Activated naive CD8-positive, alpha-beta T cell treated with anti-CD3 and anti-CD28 coated beads, Interleukin-2, amount 10 ng/mL, durations not matched to agents 7 days and 5 days (primary cell): ENCODE measurements around the gene TOR1A. TPM values are rescaled to one million over a fixed set of nuclear protein-coding genes. Genes with fewer than 3 reads are reported as not detected.

Source experiments
- ATAC-seq: fragments of 150-1000 bp; cut with Tn5 transposase; one replicate; pipeline ENCODE4 v1.10.0; 2021; ENCODE audit warnings: low read depth, moderate library complexity
- POLR2A ChIA-PET: fragments of 350-600 bp; sonication (Branson Sonifier 250); formaldehyde crosslinking; loops from one replicate; lab custom pipeline; 2021; ENCODE audit warnings: antibody characterized with exemption; lab: Charles Lee
- DNase-seq: peaks from one replicate; pipeline ENCODE4 v3.0.0; 2021
- H3K27ac Mint-ChIP-seq: one replicate; pipeline ENCODE4 v1.8.0; 2022; ENCODE audit warnings: mild to moderate bottlenecking, mixed read lengths
- H3K27me3 Mint-ChIP-seq: one replicate; pipeline ENCODE4 v1.8.0; 2022; ENCODE audit warnings: mild to moderate bottlenecking, moderate library complexity, mixed read lengths
- H3K36me3 Mint-ChIP-seq: one replicate; pipeline ENCODE4 v1.8.0; 2021; ENCODE audit warnings: mild to moderate bottlenecking, mixed read lengths
- H3K4me1 Mint-ChIP-seq: one replicate; pipeline ENCODE4 v1.8.0; 2021; ENCODE audit warnings: mixed read lengths
- H3K4me3 Mint-ChIP-seq: one replicate; pipeline ENCODE4 v1.8.0; 2022; ENCODE audit warnings: mild to moderate bottlenecking, moderate library complexity, mixed read lengths
- H3K9me3 Mint-ChIP-seq: one replicate; pipeline ENCODE4 v1.8.0; 2021; ENCODE audit warnings: mixed read lengths
- total RNA-seq, 2 experiments: library from RNA; stranded (reverse); gene quantifications; one replicate each; pipeline ENCODE4 v1.2.3, GENCODE V29; 2021

The TOR1A gene
- total RNA-seq, 2 experiments from 2014 or later, result 46.6 to 47.2 TPM

DNA sequence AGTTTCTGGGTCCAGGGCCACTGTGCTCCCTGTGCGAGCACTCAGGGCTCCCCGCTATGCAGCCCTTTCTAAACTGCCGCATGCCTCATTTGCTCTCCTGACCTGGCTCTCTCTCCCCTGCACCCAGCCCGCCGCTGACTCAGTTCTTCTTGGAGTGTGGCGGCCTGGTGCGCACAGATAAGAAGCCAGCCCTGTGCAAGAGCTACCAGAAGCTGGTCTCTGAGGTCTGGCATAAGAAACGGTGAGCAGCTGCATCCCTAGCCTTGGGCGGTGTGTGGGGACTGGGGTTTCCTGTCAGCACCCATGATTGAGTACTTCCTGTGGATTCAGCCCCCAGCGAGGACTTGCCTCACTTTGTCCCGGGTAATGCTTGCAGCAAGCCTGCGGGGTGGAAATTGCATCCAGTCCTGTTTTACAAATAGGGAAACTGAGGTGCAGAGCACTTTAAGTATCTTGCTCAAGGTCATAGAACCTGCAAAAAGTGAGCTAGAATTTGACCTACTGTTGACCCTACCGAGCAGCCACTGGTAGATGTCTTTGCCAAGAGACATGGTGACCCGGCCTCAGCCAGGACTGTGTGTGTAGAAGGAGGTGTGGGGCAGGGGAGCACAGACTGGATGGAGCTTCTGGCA, 39.2 kb upstream of the TOR1A start:
- Mint-ChIP-seq H3K27ac (peak overlapping the region; percentile 89), H3K27me3 (no peaks in the 10 kb centered on the region), H3K9me3 (no peaks in the 10 kb centered on the region), H3K4me3 (peak overlapping the region; percentile 73), H3K36me3 (peaks cover 49% of the 10 kb centered on the region), H3K4me1 (peaks cover 61% of the 10 kb centered on the region)
- POLR2A ChIA-PET, result interaction anchor here (0.7 to 12.4 kb wide), 7 partner anchors 9 to 180 kb away, joined by 3 to 173 read pairs (median 4); partner anchors contain the start of genes C9orf78, FNBP1 and USP20
- DNase-seq (peak; percentile 85), ATAC-seq (peak; percentile 89)

- ATAC-seq, result no peak
- Mint-ChIP-seq H3K27ac (no peak overlapping the region), H3K4me1 (peaks cover 57% of the 10 kb centered on the region), H3K27me3 (no peaks in the 10 kb centered on the region), H3K36me3 (peaks cover 52% of the 10 kb centered on the region), H3K4me3 (peak overlapping the region; percentile 48), H3K9me3 (no peaks in the 10 kb centered on the region)
- no peak for DNase-seq
- POLR2A ChIA-PET, result interaction anchor here (0.6 to 12.4 kb wide), 5 partner anchors 10 to 161 kb away, joined by 3 to 173 read pairs (median 4); no protein-coding TSS in a partner anchor
Measured at GRCh38 chr9:129861447-129861827, 37.5 kb upstream of the TOR1A start.

- Mint-ChIP-seq H3K36me3 (peaks cover 54% of the 10 kb centered on the region), H3K4me3 (peak overlapping the region; percentile 39), H3K4me1 (peaks cover 56% of the 10 kb centered on the region), H3K27me3 (no peaks in the 10 kb centered on the region), H3K27ac (peak overlapping the region; percentile 84), H3K9me3 (no peaks in the 10 kb centered on the region)
- POLR2A ChIA-PET, result interaction anchor here (0.7 to 12.4 kb wide), 5 partner anchors 10 to 27 kb away, joined by 3 to 173 read pairs (median 4); no protein-coding TSS in a partner anchor
- ATAC-seq (no peak), DNase-seq (no peak)
Measured at GRCh38 chr9:129860653-129861446, 36.9 kb upstream of the TOR1A start.

DNA sequence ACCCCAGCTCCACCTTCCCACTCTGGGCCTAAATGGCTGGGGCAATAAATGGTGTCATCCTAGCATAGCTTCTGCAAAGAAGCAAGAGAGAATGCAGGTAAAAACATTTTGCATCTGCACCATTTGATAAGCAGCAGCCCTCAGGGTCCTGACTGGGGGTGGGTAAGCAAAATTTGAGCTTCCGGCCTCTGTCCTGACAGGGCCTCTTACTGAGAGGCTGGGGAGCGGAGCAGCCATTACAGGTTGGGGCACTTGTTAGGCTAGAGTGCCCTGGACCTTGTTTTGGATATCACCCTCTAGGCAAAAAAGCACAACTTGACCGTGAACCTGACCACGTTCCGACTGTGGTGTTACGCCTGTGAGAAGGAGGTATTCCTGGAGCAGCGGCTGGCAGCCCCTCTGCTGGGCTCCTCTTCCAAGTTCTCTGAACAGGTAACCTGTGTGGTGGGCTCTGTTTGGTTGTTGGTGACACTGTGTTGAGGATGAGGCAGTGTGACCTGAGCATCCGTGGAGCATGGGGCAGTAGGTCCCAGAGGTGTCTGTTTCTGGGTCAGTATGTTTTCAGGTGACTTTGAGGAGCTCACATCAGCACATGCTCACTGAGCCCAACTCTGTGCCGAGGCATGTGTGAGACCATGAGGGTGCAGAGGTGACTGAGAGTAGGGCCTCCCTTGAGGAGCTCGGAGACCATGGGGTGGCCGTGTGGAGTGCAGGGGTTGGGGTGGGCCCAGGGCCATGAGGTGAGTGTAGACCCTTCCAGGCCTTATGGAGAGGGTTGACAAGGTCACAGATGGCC, 34.4 kb upstream of the TOR1A start:
- ATAC-seq (no peak), DNase-seq (no peak)
- Mint-ChIP-seq H3K27ac (no peak overlapping the region), H3K4me3 (no peak overlapping the region), H3K27me3 (no peaks in the 10 kb centered on the region), H3K4me1 (peaks cover 65% of the 10 kb centered on the region), H3K9me3 (no peaks in the 10 kb centered on the region), H3K36me3 (peaks cover 60% of the 10 kb centered on the region)
- POLR2A ChIA-PET, result interaction anchor here (0.8 to 1.5 kb wide), 3 partner anchors 10 to 24 kb away, joined by 3 to 5 read pairs (median 3); partner anchors contain the start of gene C9orf78

DNA sequence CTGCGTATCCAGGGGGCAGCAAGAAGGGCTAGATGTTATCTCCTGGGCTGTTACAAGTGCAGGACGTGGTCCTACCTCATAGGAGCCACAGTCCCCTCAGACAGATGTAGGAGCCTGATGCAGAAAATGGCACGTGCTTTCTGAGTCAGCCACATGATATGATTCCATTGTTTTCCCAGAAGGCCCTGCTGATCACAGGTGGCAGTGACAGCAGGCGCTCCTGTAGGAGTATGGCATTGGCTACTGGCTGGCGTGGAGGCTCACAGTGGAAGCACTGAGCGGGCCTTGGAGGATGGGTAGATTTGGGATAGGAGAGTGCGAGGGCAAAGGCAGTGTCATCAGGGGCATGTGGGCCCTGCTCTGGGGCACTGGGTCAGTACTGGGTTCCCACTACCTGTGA, 33.3 kb upstream of the TOR1A start:
- no peaks in the 10 kb centered on the region for H3K9me3 Mint-ChIP-seq
- H3K27me3 Mint-ChIP-seq, result no peaks in the 10 kb centered on the region
- H3K36me3 Mint-ChIP-seq, result peaks cover 62% of the 10 kb centered on the region
- no peak for DNase-seq
- POLR2A ChIA-PET, result no interaction called here
- H3K27ac Mint-ChIP-seq, result peak overlapping the region; percentile 11
- no peak overlapping the region for H3K4me3 Mint-ChIP-seq
- peaks cover 68% of the 10 kb centered on the region for H3K4me1 Mint-ChIP-seq
- no peak for ATAC-seq

DNA sequence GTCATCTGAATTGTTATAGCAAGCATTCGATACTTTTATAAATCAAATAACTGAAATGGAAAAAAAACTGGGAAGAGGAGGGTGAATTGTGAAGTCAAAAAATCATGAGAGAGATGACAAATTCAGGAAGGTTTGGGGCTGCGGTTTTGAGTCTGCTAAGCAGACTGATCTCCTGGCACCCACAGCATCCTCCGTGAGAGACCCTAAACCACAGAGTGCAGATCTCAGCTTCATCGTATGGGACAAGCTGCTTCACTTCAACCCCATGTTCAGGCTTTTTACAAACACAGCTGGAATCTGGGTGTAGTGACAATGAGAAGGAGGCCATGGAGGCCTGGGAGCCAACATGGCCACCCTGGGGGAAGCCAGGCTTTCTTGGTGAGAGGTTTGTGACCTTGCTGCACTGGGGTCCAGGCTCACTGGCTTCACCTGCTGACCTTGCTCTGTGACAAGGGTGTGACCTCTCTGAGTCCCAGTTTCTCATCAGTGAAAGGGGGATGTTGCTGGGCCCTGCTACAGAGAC, 30.7 kb upstream of the TOR1A start:
- DNase-seq (no peak), ATAC-seq (peak; percentile 70)
- peak overlapping the region; percentile 69 for H3K4me3 Mint-ChIP-seq
- peaks cover 66% of the 10 kb centered on the region for H3K36me3 Mint-ChIP-seq
- H3K27ac Mint-ChIP-seq, result peak overlapping the region; percentile 82
- POLR2A ChIA-PET, result interaction anchor here (0.7 to 2.6 kb wide), 7 partner anchors 9 to 81 kb away, joined by 3 to 15 read pairs (median 4); no protein-coding TSS in a partner anchor
- H3K27me3 Mint-ChIP-seq, result no peaks in the 10 kb centered on the region
- peaks cover 63% of the 10 kb centered on the region for H3K4me1 Mint-ChIP-seq
- no peaks in the 10 kb centered on the region for H3K9me3 Mint-ChIP-seq

DNA sequence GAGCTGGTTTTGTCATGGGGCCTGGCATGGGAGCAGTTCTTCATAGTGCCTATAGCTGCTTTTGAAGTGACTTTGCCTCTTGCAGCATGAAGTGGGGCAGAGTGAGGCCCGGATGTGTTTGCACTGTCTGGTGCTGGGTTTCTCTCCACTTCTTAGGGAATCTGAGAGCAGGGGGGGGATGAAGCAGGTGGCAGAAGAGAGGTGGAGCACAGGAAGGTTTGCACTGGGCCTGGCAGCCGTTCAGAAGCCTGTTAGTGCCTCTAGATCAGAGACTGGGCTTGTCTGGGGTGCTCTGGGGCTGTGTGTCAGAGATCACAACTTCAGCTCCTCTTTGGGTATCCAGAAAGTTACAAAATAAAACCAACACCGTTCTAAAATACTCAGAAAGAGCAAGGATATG, 29.7 kb upstream of the TOR1A start:
- H3K27me3 Mint-ChIP-seq, result no peaks in the 10 kb centered on the region
- H3K9me3 Mint-ChIP-seq, result no peaks in the 10 kb centered on the region
- POLR2A ChIA-PET, result interaction anchor here (1.0 to 2.6 kb wide), 3 partner anchors 10 to 17 kb away, joined by 4 to 15 read pairs (median 5); no protein-coding TSS in a partner anchor
- peaks cover 64% of the 10 kb centered on the region for H3K36me3 Mint-ChIP-seq
- H3K4me1 Mint-ChIP-seq, result peaks cover 63% of the 10 kb centered on the region
- peak overlapping the region; percentile 69 for H3K4me3 Mint-ChIP-seq
- DNase-seq (no peak), ATAC-seq (no peak)
- H3K27ac Mint-ChIP-seq, result peak overlapping the region; percentile 61

GRCh38 chr9:129852579-129852978, 28.6 kb upstream of the TOR1A start:
- no peak overlapping the region for H3K27ac Mint-ChIP-seq
- no peaks in the 10 kb centered on the region for H3K27me3 Mint-ChIP-seq
- H3K36me3 Mint-ChIP-seq, result peaks cover 59% of the 10 kb centered on the region
- H3K4me3 Mint-ChIP-seq, result no peak overlapping the region
- ATAC-seq (no peak), DNase-seq (no peak)
- peaks cover 63% of the 10 kb centered on the region for H3K4me1 Mint-ChIP-seq
- POLR2A ChIA-PET, result interaction anchor here (1.1 kb wide), 1 partner anchor 14 kb away, joined by 3 read pairs; no protein-coding TSS in a partner anchor
- H3K9me3 Mint-ChIP-seq, result no peaks in the 10 kb centered on the region

DNA sequence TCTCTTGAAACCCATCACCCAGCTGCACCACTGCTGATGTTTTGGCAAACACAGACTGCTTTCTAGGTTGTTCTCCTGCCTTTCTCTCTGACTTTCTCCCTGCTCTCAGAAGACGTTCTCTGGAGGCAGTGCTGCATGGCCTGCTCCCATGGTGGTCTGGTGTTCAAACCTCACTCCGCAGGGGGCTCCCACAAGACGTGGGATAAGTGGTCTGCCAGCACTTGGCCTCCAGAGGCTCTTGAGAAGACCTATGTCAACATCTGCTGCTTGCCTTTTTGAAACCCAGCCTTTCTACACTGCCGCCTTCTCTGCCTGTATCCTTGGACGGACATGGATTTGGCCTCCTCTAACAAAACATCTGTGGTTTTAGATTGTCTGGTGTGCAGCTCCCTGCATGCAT, 27.9 kb upstream of the TOR1A start:
- ATAC-seq (no peak), DNase-seq (no peak)
- POLR2A ChIA-PET, result interaction anchor here (0.9 to 1.4 kb wide), 2 partner anchors 9 to 16 kb away, joined by 4 to 6 read pairs; no protein-coding TSS in a partner anchor
- Mint-ChIP-seq H3K36me3 (peaks cover 55% of the 10 kb centered on the region), H3K4me1 (peaks cover 57% of the 10 kb centered on the region), H3K4me3 (no peak overlapping the region), H3K9me3 (no peaks in the 10 kb centered on the region), H3K27ac (peak overlapping the region; percentile 7), H3K27me3 (no peaks in the 10 kb centered on the region)

DNA sequence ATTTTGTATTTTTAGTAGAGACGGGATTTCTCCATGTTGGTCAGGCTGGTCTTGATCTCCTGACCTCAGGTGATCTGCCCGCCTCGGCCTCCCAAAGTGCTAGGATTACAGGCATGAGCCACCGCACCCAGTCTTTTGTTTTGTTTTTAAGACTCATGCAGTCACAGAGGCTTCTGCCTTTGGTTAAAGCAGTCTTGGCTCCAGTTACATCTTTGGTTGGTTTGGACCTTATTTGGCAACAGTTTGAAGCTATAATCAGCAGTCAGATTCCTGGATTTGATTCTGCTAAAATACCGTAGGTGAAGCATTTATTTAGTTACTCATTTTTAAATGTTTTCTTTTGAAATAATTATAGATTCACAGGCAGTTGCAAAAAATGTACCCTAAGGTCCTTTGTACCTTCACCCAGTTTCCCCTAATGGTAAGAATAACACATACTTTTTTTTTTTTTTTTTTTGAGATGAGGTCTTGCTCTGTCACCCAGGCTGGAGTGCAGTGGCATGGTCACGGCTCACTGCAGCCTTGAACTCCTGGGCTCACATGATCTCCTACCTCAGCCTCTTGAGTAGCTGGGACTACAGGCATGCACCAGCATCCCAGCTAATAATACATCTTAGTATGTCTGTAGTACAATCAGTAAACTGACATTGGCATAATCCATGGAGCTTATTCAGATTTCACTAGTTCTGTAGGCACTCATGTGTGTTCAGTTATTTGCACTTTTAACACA, 27.1 kb upstream of the TOR1A start:
- no peak for DNase-seq
- no peak for ATAC-seq
- Mint-ChIP-seq H3K4me1 (peaks cover 49% of the 10 kb centered on the region), H3K4me3 (no peak overlapping the region), H3K36me3 (peaks cover 51% of the 10 kb centered on the region), H3K9me3 (no peaks in the 10 kb centered on the region), H3K27ac (no peak overlapping the region), H3K27me3 (no peaks in the 10 kb centered on the region)
- POLR2A ChIA-PET, result interaction anchor here (0.9 to 1.4 kb wide), 3 partner anchors 10 to 47 kb away, joined by 3 to 6 read pairs (median 4); no protein-coding TSS in a partner anchor

- Mint-ChIP-seq H3K27me3 (no peaks in the 10 kb centered on the region), H3K4me1 (peaks cover 46% of the 10 kb centered on the region)
Measured at GRCh38 chr9:129849901-129850300, 26.0 kb upstream of the TOR1A start.

More at GRCh38 chr9:129849901-129850300, 26.0 kb upstream of the TOR1A start:
- Mint-ChIP-seq H3K36me3 (peaks cover 45% of the 10 kb centered on the region), H3K9me3 (no peaks in the 10 kb centered on the region), H3K4me3 (no peak overlapping the region), H3K27ac (peak overlapping the region; percentile 19)
- DNase-seq (no peak), ATAC-seq (no peak)
- POLR2A ChIA-PET, result interaction anchor here (0.9 to 1.6 kb wide), 3 partner anchors 10 to 46 kb away, joined by 3 read pairs; no protein-coding TSS in a partner anchor
